ENCODE data around the gene RTL10.

- no peak for TF ChIP-seq CTCF (IDR thresholded peaks at IDR 0.05)
- no peak for TF ChIP-seq POLR2A (IDR thresholded peaks at IDR 0.05)
Observed at GRCh38 chr22:19815093-19815822, 39.4 kb downstream of the RTL10 start.
